ENCODE measurements around the gene CPS1.

- no peak for TF ChIP-seq CTCF (IDR thresholded peaks at IDR 0.05)
- TF ChIP-seq POLR2A (IDR thresholded peaks at IDR 0.05), result no peak
Observed at GRCh38 chr2:210662560-210662959, 106.2 kb downstream of the CPS1 start.
